HG03520 (cell line): ENCODE data around the gene ZNF318.
"Not testable (repeated sequence)": the region's sequence is repeated elsewhere in the genome, so short reads cannot be mapped to it uniquely, and the experiment has no call there.

Experiments
- ATAC-seq: cut with Tn5 transposase; IDR thresholded peaks from one replicate; pipeline ENCODE4 v1.9.1; 2021; ENCODE audit warnings: mild to moderate bottlenecking, moderate library complexity; ENCODE audit not compliant: unreplicated experiment

The ZNF318 gene

DNA sequence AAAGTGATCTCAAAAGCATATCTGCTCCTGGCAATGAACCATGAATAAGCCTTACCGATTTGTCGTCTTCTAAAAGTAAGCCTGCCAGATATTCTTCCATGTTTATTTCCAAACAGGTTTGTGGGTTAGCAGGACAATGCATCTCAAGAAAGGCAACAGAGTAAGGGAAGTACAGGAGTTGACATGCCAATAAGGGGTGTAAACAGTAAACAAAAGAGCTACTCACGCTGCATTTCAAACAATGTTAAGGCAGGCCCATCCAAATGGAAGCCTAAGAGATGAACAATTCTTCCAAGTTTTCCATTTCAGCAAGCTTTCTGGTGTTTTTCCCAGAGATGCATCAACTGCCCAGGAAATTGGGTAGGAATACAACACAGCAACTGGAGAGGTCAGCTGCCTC is 33.1 kb downstream of the ZNF318 start:
- ATAC-seq, result no peak

- ATAC-seq, result no peak
Observed at GRCh38 chr6:43335469-43335868, 34.0 kb downstream of the ZNF318 start.

- ATAC-seq, result no peak
Observed at GRCh38 chr6:43334466-43335095, 34.9 kb downstream of the ZNF318 start.

DNA sequence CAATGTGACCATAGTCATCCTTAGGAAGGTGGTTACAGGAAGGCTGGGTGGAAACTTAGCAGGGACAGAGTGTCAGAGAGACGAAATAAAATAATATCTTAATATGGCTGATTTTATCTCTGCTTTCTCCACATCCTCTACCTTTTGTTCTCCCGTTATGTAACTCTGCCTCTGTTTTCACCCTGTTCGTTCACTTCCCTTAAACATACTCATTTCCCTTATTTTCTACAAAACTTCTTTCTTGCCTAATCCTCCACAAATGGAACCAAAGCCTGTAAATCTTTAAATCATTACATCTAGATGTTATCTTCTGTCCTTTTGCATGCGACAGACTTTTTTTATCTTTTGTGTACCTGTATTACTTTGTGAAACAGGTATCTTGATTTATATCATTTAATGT is 37.6 kb downstream of the ZNF318 start:
- ATAC-seq, result no peak

GRCh38 chr6:43331470-43331869 is 38.0 kb downstream of the ZNF318 start:
- ATAC-seq, result no peak

DNA sequence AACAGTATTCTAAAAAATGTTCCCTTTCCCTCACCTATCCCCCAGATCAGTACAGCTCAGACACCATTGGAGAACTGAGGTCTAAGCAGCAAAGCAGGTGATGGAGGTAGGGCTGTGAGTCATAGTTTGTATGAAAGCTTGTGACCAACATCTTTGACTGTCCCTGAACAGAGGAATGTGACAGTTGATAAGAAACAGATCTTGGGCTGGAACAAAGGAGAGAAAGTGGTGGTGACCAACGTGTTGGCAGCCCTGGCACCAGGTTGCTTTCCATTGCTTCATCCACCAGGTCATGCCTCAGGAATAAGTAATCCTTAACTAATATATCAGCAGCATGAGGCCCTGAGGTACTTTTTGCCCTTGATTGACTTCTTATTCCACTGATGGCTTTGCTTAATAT is 40.9 kb downstream of the ZNF318 start:
- ATAC-seq, result no peak

GRCh38 chr6:43325876-43326275 is 43.6 kb downstream of the ZNF318 start:
- ATAC-seq, result no peak

- ATAC-seq, result no peak
Observed at GRCh38 chr6:43318011-43318410, 51.4 kb downstream of the ZNF318 start.

- ATAC-seq, result no peak
Observed at GRCh38 chr6:43313813-43314212, 55.6 kb downstream of the ZNF318 start.

- ATAC-seq, result no peak
Observed at GRCh38 chr6:43311666-43312065, 57.8 kb downstream of the ZNF318 start.

- no peak for ATAC-seq
Observed at GRCh38 chr6:43310624-43311023, 58.8 kb downstream of the ZNF318 start.

DNA sequence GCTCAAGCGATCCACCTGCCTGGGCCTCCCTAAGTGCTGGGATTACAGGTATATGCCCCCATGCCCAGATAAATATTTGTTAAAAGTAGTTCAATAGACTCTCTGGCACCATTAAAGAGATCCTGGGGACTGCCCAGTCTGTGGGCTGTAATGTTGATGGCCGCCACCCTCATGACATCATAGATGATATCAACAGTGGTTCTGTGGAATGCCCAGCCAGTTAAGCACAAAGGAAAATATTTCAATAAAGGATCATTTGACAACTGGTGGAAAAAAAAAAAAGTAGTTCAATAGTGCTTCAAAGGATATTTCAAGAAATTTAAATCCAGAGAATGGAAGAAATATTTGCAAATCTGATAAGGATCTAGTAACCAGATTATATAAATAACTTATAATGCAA is 59.3 kb downstream of the ZNF318 start:
- no peak for ATAC-seq

DNA sequence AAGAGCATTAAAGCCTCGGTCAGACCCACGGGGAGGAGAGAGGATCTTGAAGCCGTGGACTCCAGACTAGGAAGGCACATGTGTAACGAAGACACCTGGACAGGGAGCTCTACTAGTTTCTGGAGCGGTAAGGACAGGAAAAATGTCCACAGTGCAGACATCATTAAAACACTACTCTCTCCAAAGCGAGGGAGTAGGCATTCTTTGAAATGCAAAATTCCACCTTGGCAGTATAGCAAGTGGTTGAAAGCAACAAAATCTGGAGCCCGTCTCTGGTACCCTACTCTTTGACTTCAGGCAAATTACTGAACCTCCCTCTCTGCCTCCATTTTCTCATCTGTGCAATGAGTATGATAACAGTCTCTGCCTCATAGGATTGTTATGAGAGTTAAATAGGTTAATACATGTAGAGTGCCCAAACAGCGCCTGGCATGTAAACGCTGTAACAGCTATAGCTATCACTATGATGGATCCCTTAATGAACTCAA is 60.4 kb downstream of the ZNF318 start:
- ATAC-seq, result no peak

DNA sequence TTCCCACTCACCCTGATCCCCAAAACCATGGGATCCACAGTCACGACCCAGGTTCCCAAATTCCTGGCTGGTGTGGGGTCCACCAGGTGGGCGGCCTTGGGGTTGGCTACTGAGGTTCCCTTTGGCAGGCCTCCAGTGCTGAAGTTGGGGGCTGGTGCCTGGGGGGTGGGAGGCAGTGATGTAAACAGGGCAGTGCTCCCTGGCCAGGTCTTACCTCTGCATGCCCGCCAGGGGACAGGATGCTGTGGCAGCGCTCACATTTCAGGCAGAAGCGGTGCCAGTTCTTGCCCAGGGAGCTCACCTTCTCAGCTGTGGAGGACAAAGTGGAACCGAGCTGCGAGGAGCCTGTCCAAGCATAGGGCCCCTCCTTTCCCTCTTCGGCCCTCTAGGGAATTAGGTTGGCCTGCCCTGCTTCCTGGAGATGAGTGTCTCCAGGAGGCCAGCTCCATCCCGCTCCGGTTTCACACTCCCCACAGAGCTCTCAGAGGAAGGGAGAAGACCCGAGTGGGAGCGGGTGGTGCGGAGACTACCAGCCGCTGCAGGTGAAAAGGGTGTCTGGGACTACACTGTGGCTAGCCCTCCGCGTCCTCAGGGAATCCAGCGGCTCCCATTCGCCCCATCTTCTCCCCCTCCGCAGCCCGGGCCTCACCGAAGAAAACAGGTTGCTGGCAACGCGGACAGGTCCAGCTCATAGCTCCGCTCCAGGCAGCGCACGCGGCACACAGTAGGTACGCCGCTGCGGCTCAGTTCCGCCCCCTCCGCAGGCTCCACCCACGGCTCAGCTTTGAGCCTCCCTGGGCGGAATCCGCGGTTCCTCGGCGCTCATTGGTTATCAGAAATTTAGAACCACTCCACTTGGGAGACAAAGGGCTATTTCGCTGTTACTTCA is 61.1 kb downstream of the ZNF318 start, which contains the start of gene CRIP3:
Gene CRIP3, minus strand, starts transcription at position 726 of the 889 bp plus-strand sequence. Its CDS starts 34 bp downstream, at position 692.
- no peak for ATAC-seq

- no peak for ATAC-seq
Observed at GRCh38 chr6:43307451-43308100, 61.9 kb downstream of the ZNF318 start.

DNA sequence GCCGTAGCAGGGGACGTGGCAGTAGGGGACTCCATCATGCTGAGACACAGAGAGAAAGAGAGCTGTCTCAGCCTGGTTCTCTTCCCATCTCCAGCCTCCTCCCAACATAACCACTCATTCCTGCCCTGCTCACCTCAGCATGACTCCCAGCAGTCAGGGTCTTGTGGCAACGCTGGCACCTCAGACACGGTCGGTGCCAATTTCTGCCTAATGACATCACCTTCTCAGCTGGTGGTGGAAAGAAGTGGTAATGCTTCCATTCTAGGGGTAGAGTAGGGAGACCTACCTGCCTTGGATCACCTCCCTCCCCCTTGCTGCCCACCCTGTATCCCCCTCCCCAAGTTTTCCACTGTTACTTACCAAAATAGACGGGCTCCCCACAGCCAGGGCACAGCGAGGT is 63.4 kb downstream of the ZNF318 start:
- no peak for ATAC-seq

GRCh38 chr6:43304882-43305281 is 64.6 kb downstream of the ZNF318 start:
- ATAC-seq, result no peak

DNA sequence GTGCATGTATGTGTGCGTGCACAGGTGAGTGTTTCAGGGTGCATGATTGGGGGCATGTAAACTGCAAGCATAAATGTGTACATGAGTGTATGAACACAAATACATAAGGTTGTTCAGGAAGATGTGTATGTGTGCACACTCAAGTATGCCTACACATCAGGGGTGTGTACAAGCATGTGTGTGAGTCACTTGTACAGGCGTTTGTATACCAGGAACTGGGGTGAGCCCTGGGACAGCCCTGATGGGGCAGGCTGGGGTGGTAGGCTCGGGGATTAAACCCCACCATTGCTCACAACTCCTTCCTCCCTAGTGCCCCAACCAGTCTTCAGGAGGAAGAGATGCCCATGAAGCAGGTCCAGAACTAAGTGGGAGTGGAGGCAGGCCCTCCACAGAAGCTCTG is 65.1 kb downstream of the ZNF318 start:
- no peak for ATAC-seq

DNA sequence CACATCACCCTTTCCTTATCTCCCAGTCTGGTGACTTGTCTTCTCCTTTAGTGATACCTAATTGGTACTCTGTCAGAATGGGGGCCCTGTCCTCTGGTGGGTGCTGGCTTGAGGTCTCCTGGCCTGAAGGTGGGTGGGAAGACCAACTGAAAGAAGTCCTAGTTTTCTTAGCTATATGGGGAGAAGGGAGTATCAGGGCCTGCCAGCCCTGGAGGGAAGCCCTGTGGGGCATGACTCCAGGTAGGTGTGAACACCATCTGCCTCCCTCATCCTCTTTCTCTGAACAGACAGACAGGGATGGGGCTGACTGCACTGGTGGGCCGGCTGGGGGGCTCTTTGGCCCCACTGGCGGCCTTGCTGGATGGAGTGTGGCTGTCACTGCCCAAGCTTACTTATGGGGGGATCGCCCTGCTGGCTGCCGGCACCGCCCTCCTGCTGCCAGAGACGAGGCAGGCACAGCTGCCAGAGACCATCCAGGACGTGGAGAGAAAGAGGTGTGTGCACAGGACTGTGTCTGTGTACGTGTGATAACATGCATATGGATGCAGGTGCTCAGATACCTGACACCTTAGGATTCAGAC is 65.6 kb downstream of the ZNF318 start:
- ATAC-seq, result no peak

- not testable (repeated sequence) for ATAC-seq
Observed at GRCh38 chr6:43303006-43303405, 66.4 kb downstream of the ZNF318 start.

DNA sequence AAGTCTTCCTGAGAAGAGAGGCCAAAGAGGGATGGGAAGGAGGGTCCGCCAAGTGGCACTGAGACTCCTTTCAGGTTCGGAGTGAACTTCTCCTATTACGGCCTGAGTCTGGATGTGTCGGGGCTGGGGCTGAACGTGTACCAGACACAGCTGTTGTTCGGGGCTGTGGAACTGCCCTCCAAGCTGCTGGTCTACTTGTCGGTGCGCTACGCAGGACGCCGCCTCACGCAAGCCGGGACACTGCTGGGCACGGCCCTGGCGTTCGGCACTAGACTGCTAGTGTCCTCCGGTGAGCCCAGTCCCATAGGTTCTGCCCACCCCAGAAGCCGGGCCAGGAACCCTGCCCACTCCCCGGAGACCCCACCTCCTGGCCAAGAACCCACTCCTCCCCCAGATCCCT is 67.3 kb downstream of the ZNF318 start:
- ATAC-seq, result no peak
